SH-SY5Y (cell line): ENCODE results near the gene RNASE8.

Source experiments
- GATA2 ChIP-seq: IDR thresholded peaks from 2 replicates; pipeline ENCODE4 v1.6.1; 2011; ENCODE audit warnings: mild to moderate bottlenecking, low read depth, low read length
- GATA3 ChIP-seq: IDR thresholded peaks from 2 replicates; pipeline ENCODE4 v1.6.1; 2011; ENCODE audit warnings: low read depth, mild to moderate bottlenecking, low read length, moderate library complexity

DNA sequence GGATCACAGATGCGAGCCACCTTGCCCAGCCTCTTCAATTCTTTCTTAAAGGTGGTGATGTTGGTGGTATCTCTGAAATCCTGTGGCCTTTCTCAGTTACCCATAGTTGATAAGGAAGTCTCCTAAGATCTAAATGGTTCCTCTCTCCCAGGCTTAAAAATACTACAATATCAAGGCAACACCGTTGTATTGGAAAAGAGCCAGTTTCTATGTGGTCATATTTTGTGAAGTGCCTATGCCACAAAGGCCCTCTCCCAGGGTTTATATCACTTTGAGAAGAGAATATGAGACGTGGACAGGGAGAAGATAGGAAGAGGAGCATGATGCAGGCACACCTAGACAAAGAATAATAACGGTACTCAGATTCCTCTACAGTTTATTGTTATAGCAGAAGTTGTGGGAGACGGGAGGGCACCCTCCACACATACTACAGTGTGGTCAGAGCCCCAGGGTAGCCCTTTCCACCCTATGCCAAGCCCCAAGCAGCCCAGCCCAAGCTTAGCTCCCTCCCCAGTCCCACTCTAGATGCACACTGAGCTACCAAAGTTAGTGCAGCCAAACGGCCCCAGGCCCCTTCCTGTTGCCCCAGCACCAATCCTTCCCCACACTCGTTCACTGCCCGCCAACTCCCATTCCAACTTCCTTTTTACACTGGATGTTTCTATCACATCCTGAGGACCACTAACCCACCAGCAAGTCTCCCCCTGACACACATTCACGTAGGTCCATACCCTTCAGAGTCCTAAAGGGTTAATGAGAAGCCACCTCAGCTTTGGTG lies 41.0 kb upstream of the RNASE8 start:
- TF ChIP-seq GATA3 (no peak), GATA2 (no peak)
